ENCODE results near the gene RHOJ. TPM values are rescaled to one million over a fixed set of nuclear protein-coding genes. Genes with fewer than 3 reads are reported as not detected.

The RHOJ gene
- total and polyA plus RNA-seq, 2 of the 13 experiments (the other 11 are each of a cell fraction or from before 2014, with no cell fraction given) = 0.22 to 1.3 TPM

DNA sequence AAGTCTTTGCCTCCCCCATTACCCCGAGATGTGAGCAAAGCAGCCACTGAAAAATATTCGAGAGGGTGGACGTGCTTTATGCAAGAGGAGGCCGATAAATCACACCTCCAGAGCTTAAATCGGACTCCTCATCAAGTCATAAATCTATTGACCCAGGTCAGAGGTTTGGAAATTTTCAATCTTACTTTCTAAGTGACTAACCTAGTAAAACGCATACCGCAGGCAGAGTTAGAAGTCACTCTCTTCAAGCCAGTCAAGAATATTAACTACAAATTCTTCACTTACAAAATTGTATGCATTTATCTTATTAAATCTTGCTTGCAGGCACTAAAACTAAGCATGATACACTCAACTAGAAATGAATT is 79.6 kb downstream of the RHOJ start (continued):
- no peak for TF ChIP-seq ZMAT3 (CRISPR knock-in tag; conservative IDR thresholded peaks at IDR 0.05)
- no peak for TF ChIP-seq ZNF234 (CRISPR knock-in tag; conservative IDR thresholded peaks at IDR 0.05)
- TF ChIP-seq ZNF589 (CRISPR knock-in tag; conservative IDR thresholded peaks at IDR 0.05) = no peak
- no peak for TF ChIP-seq ZNF260 (CRISPR knock-in tag; IDR thresholded peaks at IDR 0.05; ENCODE audit: borderline replicate concordance, low read depth)
- no peak for TF ChIP-seq KDM3A (CRISPR knock-in tag; IDR thresholded peaks at IDR 0.05; ENCODE audit: low read depth)

DNA sequence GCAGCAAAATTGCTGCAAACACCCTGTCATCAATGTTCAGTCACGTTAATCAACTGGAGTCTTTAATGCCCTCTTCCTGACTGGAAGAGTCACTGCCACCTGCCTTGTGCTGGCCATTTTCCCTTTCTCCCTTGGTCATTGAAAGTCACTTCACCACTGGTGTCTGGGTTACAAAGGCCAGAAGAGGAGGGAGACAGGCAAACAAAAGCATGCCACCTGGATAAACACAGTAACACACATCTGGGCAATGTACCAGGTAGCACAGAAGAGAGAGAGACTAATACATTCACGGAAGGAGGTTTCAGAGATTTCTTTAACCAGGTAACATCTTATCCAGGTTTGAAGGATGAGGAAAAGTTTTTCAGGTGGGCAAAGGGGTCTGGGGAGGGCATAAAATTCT is 81.8 kb downstream of the RHOJ start:
- 39% methylated on average over 2 of the region's 2 CpGs for WGBS (ENCODE audit: low lambda C conversion rate)
- H3K27me3 ChIP-seq (ENCODE audit: control insufficient read depth in 1 of 2, insufficient read depth in 2 of 2, low read length in 2 of 2) = peaks cover 0 to 4% of the 10 kb centered on the region in 2 experiments; a peak in 2 of 5 replicates
- H3K4me1 ChIP-seq (ENCODE audit: insufficient read depth, low read length) = no peaks in the 10 kb centered on the region
- TF ChIP-seq, protein P1, sequence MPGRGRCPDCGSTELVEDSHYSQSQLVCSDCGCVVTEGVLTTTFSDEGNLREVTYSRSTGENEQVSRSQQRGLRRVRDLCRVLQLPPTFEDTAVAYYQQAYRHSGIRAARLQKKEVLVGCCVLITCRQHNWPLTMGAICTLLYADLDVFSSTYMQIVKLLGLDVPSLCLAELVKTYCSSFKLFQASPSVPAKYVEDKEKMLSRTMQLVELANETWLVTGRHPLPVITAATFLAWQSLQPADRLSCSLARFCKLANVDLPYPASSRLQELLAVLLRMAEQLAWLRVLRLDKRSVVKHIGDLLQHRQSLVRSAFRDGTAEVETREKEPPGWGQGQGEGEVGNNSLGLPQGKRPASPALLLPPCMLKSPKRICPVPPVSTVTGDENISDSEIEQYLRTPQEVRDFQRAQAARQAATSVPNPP (CRISPR knock-in tag; IDR thresholded peaks at IDR 0.05) = no peak
- no peak for TF ChIP-seq PHF20 (CRISPR knock-in tag; IDR thresholded peaks at IDR 0.05)
- TF ChIP-seq ZC3H13 (CRISPR knock-in tag; IDR thresholded peaks at IDR 0.05) = no peak
- no peak for TF ChIP-seq BRD4 (CRISPR knock-in tag; IDR thresholded peaks at IDR 0.05)
- no peak for TF ChIP-seq NR2F6 (IDR thresholded peaks at IDR 0.05)
- no peak for TF ChIP-seq NR2F6 (CRISPR knock-in tag; IDR thresholded peaks at IDR 0.05)
- no peak for TF ChIP-seq ZNF234 (CRISPR knock-in tag; conservative IDR thresholded peaks at IDR 0.05)
- TF ChIP-seq SNAPC2 (CRISPR knock-in tag; IDR thresholded peaks at IDR 0.05) = no peak
- TF ChIP-seq ZNF446 (CRISPR knock-in tag; IDR thresholded peaks at IDR 0.05) = no peak
- TF ChIP-seq ZNF235 (CRISPR knock-in tag; IDR thresholded peaks at IDR 0.05; ENCODE audit: borderline replicate concordance) = no peak
- TF ChIP-seq NR3C1 (CRISPR knock-in tag; IDR thresholded peaks at IDR 0.05) = no peak
- no peak for TF ChIP-seq DR1 (CRISPR knock-in tag; IDR thresholded peaks at IDR 0.05)
- TF ChIP-seq ZFAT (CRISPR knock-in tag; conservative IDR thresholded peaks at IDR 0.05) = no peak
- TF ChIP-seq ZNF652 (CRISPR knock-in tag; IDR thresholded peaks at IDR 0.05; ENCODE audit: borderline replicate concordance, low read depth) = no peak
- no peak overlapping the region for H3K27ac ChIP-seq (ENCODE audit: extremely low read length, insufficient read depth, low read length)
- H4K20me1 ChIP-seq (ENCODE audit: insufficient read depth, low read length) = no peaks in the 10 kb centered on the region
- intact Hi-C loops (cut with micrococcal nuclease; ENCODE audit: unreplicated experiment) (no loop called here), in situ Hi-C loops (cut with HindIII; ENCODE audit: extremely low pct_ligation_motif_present, low pct_unique_long_range_greater_than_20kb) (no loop called here)
- ChIA-PET POLR2A (no interaction called here), CTCF (ENCODE audit: low intra/inter-chr PET ratio, low total read pairs) (no interaction called here)
- no TSS peak for BruUV-seq (replicated peaks)
- no peak overlapping the region for H3K4me3 ChIP-seq (replicated peaks in 1 of 3; ENCODE audit: insufficient read depth in 1 of 3, low read depth in 2 of 3, low read length in 3 of 3)
- no peaks in the 10 kb centered on the region for H3K9me3 ChIP-seq (ENCODE audit: low read length)
- DNase-seq (ENCODE audit: low spot score) (no peak), ATAC-seq (no peak), FAIRE-seq (no peak)
- no peaks in the 10 kb centered on the region for H3K36me3 ChIP-seq (replicated peaks in 1 of 2; ENCODE audit: control insufficient read depth in 1 of 2, insufficient read depth in 2 of 2, low read length in 2 of 2)
- H2AFZ ChIP-seq (ENCODE audit: low read length) = no peak overlapping the region
- H3K4me2 ChIP-seq (ENCODE audit: low read depth, low read length) = no peak overlapping the region
- no peaks in the 10 kb centered on the region for H3K79me2 ChIP-seq (ENCODE audit: insufficient read depth, low read length)
- no peak overlapping the region for H3K9ac ChIP-seq (ENCODE audit: insufficient read depth, low read depth, low read length)
